HEK293 (cell line): ENCODE results near the gene SAMD4B.
A peak's percentile ranks its signal among the peaks of the same experiment; 100 is the strongest.

Experiments
- AEBP2 ChIP-seq: fragments of 450-650 bp; formaldehyde crosslinking; IDR thresholded peaks from 2 replicates; pipeline ENCODE4 v1.5.1; 2016; ENCODE audit warnings: missing biosample characterization, missing genetic modification characterization, borderline replicate concordance
- GLI4 ChIP-seq: fragments of 450-650 bp; formaldehyde crosslinking; IDR thresholded peaks from 2 replicates; pipeline ENCODE4 v1.5.1; 2016; ENCODE audit warnings: missing biosample characterization, missing genetic modification characterization
- IKZF3 ChIP-seq: fragments of 450-650 bp; IDR thresholded peaks from 2 replicates; pipeline ENCODE4 v1.5.0; 2018; ENCODE audit warnings: missing biosample characterization, mild to moderate bottlenecking, missing genetic modification characterization, moderate library complexity
- MYNN ChIP-seq: fragments of 450-650 bp; formaldehyde crosslinking; IDR thresholded peaks from 2 replicates; pipeline ENCODE4 v1.5.1; 2016; ENCODE audit warnings: missing biosample characterization, missing genetic modification characterization, borderline replicate concordance
- PBX3 ChIP-seq: sonication (generic); formaldehyde crosslinking; IDR thresholded peaks from 2 replicates; pipeline ENCODE4 v1.8.1; 2022; ENCODE audit warnings: mild to moderate bottlenecking, moderate library complexity, missing genetic modification reagents
- SP7 ChIP-seq: fragments of 450-650 bp; formaldehyde crosslinking; IDR thresholded peaks from 2 replicates; pipeline ENCODE4 v1.5.1; 2016; ENCODE audit warnings: missing biosample characterization, missing genetic modification characterization
- ZEB2 ChIP-seq: fragments of 450-650 bp; formaldehyde crosslinking; IDR thresholded peaks from 2 replicates; pipeline ENCODE4 v1.5.1; 2016; ENCODE audit warnings: missing biosample characterization, missing genetic modification characterization
- ZFHX2 ChIP-seq: fragments of 450-650 bp; formaldehyde crosslinking; conservative IDR thresholded peaks from 2 replicates; pipeline ENCODE4 v1.5.1; 2016; ENCODE audit warnings: missing biosample characterization, missing genetic modification characterization
- ZNF140 ChIP-seq: fragments of 450-650 bp; formaldehyde crosslinking; IDR thresholded peaks from 2 replicates; pipeline ENCODE4 v1.5.1; 2016; ENCODE audit warnings: missing biosample characterization, missing genetic modification characterization
- ZNF146 ChIP-seq: fragments of 450-650 bp; formaldehyde crosslinking; IDR thresholded peaks from 2 replicates; pipeline ENCODE4 v1.5.1; 2016; ENCODE audit warnings: missing biosample characterization, missing genetic modification characterization
- ZNF157 ChIP-seq: fragments of 450-650 bp; formaldehyde crosslinking; IDR thresholded peaks from 2 replicates; pipeline ENCODE4 v1.5.1; 2016; ENCODE audit warnings: missing biosample characterization, missing genetic modification characterization
- ZNF266 ChIP-seq: fragments of 450-650 bp; formaldehyde crosslinking; IDR thresholded peaks from 2 replicates; pipeline ENCODE4 v1.5.1; 2016; ENCODE audit warnings: missing biosample characterization, missing genetic modification characterization, low read depth
- ZNF274 ChIP-seq, 2 experiments: fragments of 200-500 bp in 1 of 2; fragments of 450-650 bp in 1 of 2; sonication (Bioruptor generic) in 1 of 2; formaldehyde crosslinking in 1 of 2; IDR thresholded peaks; 2 replicates each; pipeline versions ENCODE4 v1.5.1 to v1.6.1; 2014 to 2016; ENCODE audit warnings: borderline replicate concordance in 1 of 2, inconsistent platforms in 1 of 2, low read length in 1 of 2, missing biosample characterization in 1 of 2, missing genetic modification characterization in 1 of 2
- ZNF324 ChIP-seq: fragments of 450-650 bp; formaldehyde crosslinking; IDR thresholded peaks from 2 replicates; pipeline ENCODE4 v1.5.1; 2016; ENCODE audit warnings: missing biosample characterization, missing genetic modification characterization
- ZNF426 ChIP-seq: fragments of 450-650 bp; formaldehyde crosslinking; IDR thresholded peaks from 2 replicates; pipeline ENCODE4 v1.5.1; 2017; ENCODE audit warnings: missing biosample characterization, missing genetic modification characterization, mild to moderate bottlenecking, inconsistent platforms, moderate library complexity
- ZNF544 ChIP-seq: fragments of 450-650 bp; formaldehyde crosslinking; IDR thresholded peaks from 2 replicates; pipeline ENCODE4 v1.5.0; 2017; ENCODE audit warnings: missing biosample characterization, missing genetic modification characterization
- ZNF560 ChIP-seq: fragments of 450-650 bp; formaldehyde crosslinking; IDR thresholded peaks from 2 replicates; pipeline ENCODE4 v1.5.1; 2017; ENCODE audit warnings: missing biosample characterization, missing genetic modification characterization, borderline replicate concordance
- ZNF629 ChIP-seq: fragments of 450-650 bp; formaldehyde crosslinking; IDR thresholded peaks from 2 replicates; pipeline ENCODE4 v1.5.1; 2017; ENCODE audit warnings: missing biosample characterization, missing genetic modification characterization
- ZNF654 ChIP-seq: fragments of 450-650 bp; formaldehyde crosslinking; IDR thresholded peaks from 2 replicates; pipeline ENCODE4 v1.5.1; 2016; ENCODE audit warnings: low read depth, missing biosample characterization, missing genetic modification characterization
- ZNF692 ChIP-seq: fragments of 450-650 bp; formaldehyde crosslinking; IDR thresholded peaks from 2 replicates; pipeline ENCODE4 v1.5.1; 2016; ENCODE audit warnings: missing biosample characterization, missing genetic modification characterization
- ZNF76 ChIP-seq: fragments of 450-650 bp; formaldehyde crosslinking; IDR thresholded peaks from 2 replicates; pipeline ENCODE4; 2016; ENCODE audit warnings: low read depth, missing biosample characterization, missing genetic modification characterization, borderline replicate concordance
- ZNF785 ChIP-seq: fragments of 450-650 bp; formaldehyde crosslinking; IDR thresholded peaks from 2 replicates; pipeline ENCODE4 v1.5.1; 2016; ENCODE audit warnings: missing biosample characterization, missing genetic modification characterization
- ZNF830 ChIP-seq: fragments of 450-650 bp; IDR thresholded peaks from 2 replicates; pipeline ENCODE4 v1.5.0; 2018; ENCODE audit warnings: missing biosample characterization, missing genetic modification characterization, low read depth, mild to moderate bottlenecking, moderate library complexity
- ZNF837 ChIP-seq: fragments of 450-650 bp; formaldehyde crosslinking; IDR thresholded peaks from 2 replicates; pipeline ENCODE4 v1.5.1; 2016; ENCODE audit warnings: missing biosample characterization, missing genetic modification characterization
- ZSCAN4 ChIP-seq: fragments of 450-650 bp; formaldehyde crosslinking; IDR thresholded peaks from 2 replicates; pipeline ENCODE4 v1.5.1; 2017; ENCODE audit warnings: missing biosample characterization, missing genetic modification characterization
- TF ChIP-seq, protein P1 (sequence below): fragments of 450-650 bp; formaldehyde crosslinking; IDR thresholded peaks from 2 replicates; pipeline ENCODE4 v1.5.1; 2016; ENCODE audit warnings: missing biosample characterization, missing genetic modification characterization, low read depth
- TF ChIP-seq, protein P2 (sequence below): fragments of 450-650 bp; formaldehyde crosslinking; IDR thresholded peaks from 2 replicates; pipeline ENCODE4 v1.5.0; 2017; ENCODE audit warnings: missing biosample characterization, missing genetic modification characterization, borderline replicate concordance

SAMD4B gene

GRCh38 chr19:39390751-39391437, 48.7 kb downstream of the SAMD4B start, which contains the start of the genes MED29 and PAF1 (continued):
- TF ChIP-seq ZNF274 (IDR thresholded peaks at IDR 0.05; ENCODE audit: low read length) (no peak), ZNF274 (tag by site-specific recombination; IDR thresholded peaks at IDR 0.05; ENCODE audit: borderline replicate concordance) (no peak), ZNF157 (no peak), ZNF837 (tag by site-specific recombination) (no peak), ZNF830 (tag by site-specific recombination) (no peak), PBX3 (peak; percentile 81), ZNF692 (tag by site-specific recombination) (peak; percentile 93), ZNF426 (tag by site-specific recombination) (no peak), MYNN (tag by site-specific recombination) (peak; percentile 80), ZNF544 (tag by site-specific recombination) (no peak), ZNF654 (tag by site-specific recombination) (no peak), ZNF785 (tag by site-specific recombination) (peak; percentile 95), ZNF324 (tag by site-specific recombination) (peak; percentile 99), SP7 (peak; percentile 96), ZNF146 (tag by site-specific recombination) (peak; percentile 51; the same call in 1 of the 2 replicates), ZNF76 (peak; percentile 92), ZNF560 (tag by site-specific recombination) (no peak), ZEB2 (peak; percentile 99), ZNF140 (no peak), ZSCAN4 (tag by site-specific recombination) (peak; percentile 53; the same call in 1 of the 2 replicates), ZFHX2 (tag by site-specific recombination) (peak; percentile 97), AEBP2 (tag by site-specific recombination) (no peak; the same call in 1 of the 2 replicates), ZNF266 (tag by site-specific recombination) (no peak), ZNF629 (tag by site-specific recombination) (peak; percentile 100), IKZF3 (tag by site-specific recombination) (no peak), GLI4 (no peak)
- TF ChIP-seq, protein P1, sequence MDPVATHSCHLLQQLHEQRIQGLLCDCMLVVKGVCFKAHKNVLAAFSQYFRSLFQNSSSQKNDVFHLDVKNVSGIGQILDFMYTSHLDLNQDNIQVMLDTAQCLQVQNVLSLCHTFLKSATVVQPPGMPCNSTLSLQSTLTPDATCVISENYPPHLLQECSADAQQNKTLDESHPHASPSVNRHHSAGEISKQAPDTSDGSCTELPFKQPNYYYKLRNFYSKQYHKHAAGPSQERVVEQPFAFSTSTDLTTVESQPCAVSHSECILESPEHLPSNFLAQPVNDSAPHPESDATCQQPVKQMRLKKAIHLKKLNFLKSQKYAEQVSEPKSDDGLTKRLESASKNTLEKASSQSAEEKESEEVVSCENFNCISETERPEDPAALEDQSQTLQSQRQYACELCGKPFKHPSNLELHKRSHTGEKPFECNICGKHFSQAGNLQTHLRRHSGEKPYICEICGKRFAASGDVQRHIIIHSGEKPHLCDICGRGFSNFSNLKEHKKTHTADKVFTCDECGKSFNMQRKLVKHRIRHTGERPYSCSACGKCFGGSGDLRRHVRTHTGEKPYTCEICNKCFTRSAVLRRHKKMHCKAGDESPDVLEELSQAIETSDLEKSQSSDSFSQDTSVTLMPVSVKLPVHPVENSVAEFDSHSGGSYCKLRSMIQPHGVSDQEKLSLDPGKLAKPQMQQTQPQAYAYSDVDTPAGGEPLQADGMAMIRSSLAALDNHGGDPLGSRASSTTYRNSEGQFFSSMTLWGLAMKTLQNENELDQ (tag by site-specific recombination) = no peak
- TF ChIP-seq, protein P2, sequence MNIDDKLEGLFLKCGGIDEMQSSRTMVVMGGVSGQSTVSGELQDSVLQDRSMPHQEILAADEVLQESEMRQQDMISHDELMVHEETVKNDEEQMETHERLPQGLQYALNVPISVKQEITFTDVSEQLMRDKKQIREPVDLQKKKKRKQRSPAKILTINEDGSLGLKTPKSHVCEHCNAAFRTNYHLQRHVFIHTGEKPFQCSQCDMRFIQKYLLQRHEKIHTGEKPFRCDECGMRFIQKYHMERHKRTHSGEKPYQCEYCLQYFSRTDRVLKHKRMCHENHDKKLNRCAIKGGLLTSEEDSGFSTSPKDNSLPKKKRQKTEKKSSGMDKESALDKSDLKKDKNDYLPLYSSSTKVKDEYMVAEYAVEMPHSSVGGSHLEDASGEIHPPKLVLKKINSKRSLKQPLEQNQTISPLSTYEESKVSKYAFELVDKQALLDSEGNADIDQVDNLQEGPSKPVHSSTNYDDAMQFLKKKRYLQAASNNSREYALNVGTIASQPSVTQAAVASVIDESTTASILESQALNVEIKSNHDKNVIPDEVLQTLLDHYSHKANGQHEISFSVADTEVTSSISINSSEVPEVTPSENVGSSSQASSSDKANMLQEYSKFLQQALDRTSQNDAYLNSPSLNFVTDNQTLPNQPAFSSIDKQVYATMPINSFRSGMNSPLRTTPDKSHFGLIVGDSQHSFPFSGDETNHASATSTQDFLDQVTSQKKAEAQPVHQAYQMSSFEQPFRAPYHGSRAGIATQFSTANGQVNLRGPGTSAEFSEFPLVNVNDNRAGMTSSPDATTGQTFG (tag by site-specific recombination) = peak; percentile 94
